Measurements from ENCODE around the gene CLCN1.

Gene CLCN1

GRCh38 chr7:143396625-143397556, 81.0 kb downstream of the CLCN1 start:
- DNase-seq (ENCODE audit: low spot score) = no peak

DNA sequence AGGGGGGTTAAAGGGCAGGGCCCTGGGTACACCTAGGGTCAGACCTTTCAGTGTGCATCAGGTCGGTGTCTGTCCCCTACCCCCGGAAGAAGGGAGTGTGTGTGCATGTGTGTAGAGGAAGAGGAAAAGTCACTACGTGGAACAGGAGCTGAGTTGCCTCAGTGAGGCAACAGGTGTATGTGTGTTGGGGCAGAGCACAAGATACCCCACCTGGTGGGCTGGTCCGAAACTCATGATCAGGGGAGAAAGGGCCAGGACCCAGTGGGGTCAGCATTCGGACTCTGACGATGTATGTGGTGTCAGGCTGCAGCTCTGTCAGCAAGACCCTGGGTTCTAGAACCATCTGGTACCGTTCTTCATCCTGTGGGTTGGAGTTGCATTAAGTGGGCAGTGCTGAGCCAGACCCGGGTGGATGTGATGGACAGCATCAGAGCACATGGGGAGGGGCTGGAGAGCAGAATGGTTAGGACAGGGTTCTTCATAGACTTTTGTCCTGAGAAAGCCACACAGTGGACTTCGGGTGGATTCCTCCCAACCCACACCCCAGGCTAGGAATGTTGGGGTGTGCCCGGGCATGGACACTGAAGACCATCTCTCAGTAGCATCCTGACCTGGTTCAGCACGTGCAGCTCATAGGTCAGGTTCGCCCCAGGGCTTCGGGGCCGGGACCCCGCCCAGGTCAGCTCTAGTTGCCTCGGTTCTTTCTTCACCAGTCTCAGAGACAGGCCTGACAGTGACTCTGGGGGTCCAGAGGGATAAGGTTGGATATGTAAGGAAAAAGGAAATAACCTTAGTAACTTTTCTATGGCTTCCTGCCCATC, 82.0 kb downstream of the CLCN1 start:
- no peak for DNase-seq (ENCODE audit: low spot score)

- no peak for DNase-seq (ENCODE audit: low spot score)
These were observed 82.7 kb downstream of the CLCN1 start for GRCh38 chr7:143398616-143399015.

- no peak for DNase-seq (ENCODE audit: low spot score)
These were observed 83.2 kb downstream of the CLCN1 start for GRCh38 chr7:143399151-143399550.

GRCh38 chr7:143399642-143400041, 83.7 kb downstream of the CLCN1 start:
- no peak for DNase-seq (ENCODE audit: low spot score)

- DNase-seq (ENCODE audit: low spot score) = no peak
These were observed 85.4 kb downstream of the CLCN1 start for GRCh38 chr7:143401265-143401664.

Data from NAMALWA (cell line).